G401 (cell line): ENCODE measurements around the gene CRBN. TPM values are rescaled to one million over a fixed set of nuclear protein-coding genes. Genes with fewer than 3 reads are reported as not detected.

Experiments used
- total RNA-seq: library from RNA; depleted of rRNA; stranded (reverse); fragments of >200 nt; shearing (Covaris generic); gene quantifications from 2 replicates; pipeline ENCODE4 v1.2.3, GENCODE V29; 2014; rRNA removed

Gene CRBN
- total RNA-seq, 1 experiment from 2014 or later, result 39.4 TPM

Other genes starting within 250 kb of the CRBN start
- not detected in 2 replicates for gene IL5RA, start 69.3 kb downstream of the CRBN start, total RNA-seq
- gene TRNT1, start 52.8 kb downstream of the CRBN start, total RNA-seq, result 32.7 and 61.7 TPM in 2 replicates